ENCODE measurements around the gene HHATL. TPM values are rescaled to one million over a fixed set of nuclear protein-coding genes. Genes with fewer than 3 reads are reported as not detected.
A peak's percentile ranks its signal among the peaks of the same experiment; 100 is the strongest.

The HHATL gene
- total and polyA plus RNA-seq, 9 donors = 0.12 to 1.3 (median 0.52) TPM; not detected in 5

DNA sequence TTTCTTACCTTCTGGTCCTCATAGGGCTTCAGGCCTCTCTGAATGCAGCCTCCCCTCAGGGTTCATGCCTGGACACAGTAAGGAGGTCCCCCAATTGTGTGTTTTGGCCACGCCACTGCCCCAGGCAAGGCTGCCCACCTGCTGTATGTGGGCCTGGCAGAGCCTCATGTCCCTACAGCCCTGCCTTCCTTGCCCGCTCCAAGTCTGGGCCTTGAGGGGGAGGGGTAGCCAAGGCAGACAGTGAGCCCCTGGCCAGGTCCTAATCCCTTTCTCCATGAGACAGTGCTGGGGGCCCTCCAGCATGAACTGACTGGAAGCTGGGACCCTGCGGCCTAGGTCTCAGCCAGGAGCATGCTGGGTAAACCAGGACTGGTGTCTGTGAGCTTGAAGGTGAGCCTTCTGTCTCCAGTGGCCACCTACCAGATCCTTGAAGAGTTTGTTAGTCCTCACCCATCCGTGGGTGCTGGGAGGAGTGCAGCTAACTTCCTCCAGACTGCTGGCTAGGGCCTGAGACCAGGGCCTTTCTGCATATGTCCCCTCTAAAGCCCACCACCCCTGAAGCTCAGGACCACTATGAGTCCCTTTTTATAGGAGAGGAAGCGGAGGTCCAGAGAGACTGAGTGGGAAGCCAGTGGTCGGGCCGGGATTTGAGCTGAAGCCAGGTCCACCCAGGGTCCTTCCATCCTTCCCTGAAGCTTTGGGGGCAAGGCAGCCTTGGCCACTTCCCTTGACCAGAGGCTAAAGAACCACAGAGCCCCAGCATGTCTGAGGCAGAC is 40.4 kb downstream of the HHATL start:
- H3K4me1 ChIP-seq (ENCODE audit: insufficient read depth) = peaks cover 2% of the 10 kb centered on the region
- no peaks in the 10 kb centered on the region for H3K9me3 ChIP-seq
- no peaks in the 10 kb centered on the region for H3K27me3 ChIP-seq
- no peaks in the 10 kb centered on the region for H3K36me3 ChIP-seq
- intact Hi-C loops (cut with DNase I) = no loop called here
- TF ChIP-seq POLR2A (IDR thresholded peaks at IDR 0.05) = no peak
- TF ChIP-seq, protein P1, sequence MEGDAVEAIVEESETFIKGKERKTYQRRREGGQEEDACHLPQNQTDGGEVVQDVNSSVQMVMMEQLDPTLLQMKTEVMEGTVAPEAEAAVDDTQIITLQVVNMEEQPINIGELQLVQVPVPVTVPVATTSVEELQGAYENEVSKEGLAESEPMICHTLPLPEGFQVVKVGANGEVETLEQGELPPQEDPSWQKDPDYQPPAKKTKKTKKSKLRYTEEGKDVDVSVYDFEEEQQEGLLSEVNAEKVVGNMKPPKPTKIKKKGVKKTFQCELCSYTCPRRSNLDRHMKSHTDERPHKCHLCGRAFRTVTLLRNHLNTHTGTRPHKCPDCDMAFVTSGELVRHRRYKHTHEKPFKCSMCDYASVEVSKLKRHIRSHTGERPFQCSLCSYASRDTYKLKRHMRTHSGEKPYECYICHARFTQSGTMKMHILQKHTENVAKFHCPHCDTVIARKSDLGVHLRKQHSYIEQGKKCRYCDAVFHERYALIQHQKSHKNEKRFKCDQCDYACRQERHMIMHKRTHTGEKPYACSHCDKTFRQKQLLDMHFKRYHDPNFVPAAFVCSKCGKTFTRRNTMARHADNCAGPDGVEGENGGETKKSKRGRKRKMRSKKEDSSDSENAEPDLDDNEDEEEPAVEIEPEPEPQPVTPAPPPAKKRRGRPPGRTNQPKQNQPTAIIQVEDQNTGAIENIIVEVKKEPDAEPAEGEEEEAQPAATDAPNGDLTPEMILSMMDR (IDR thresholded peaks at IDR 0.05) = no peak
- no peak for TF ChIP-seq EP300 (IDR thresholded peaks at IDR 0.05)
- DNase-seq = no peak
- H3K4me3 ChIP-seq = no peak overlapping the region
- 75 to 89% (median 81%) methylated on average over 7 of the region's 7 CpGs for WGBS, 3 donors
- no peak overlapping the region for H3K27ac ChIP-seq

DNA sequence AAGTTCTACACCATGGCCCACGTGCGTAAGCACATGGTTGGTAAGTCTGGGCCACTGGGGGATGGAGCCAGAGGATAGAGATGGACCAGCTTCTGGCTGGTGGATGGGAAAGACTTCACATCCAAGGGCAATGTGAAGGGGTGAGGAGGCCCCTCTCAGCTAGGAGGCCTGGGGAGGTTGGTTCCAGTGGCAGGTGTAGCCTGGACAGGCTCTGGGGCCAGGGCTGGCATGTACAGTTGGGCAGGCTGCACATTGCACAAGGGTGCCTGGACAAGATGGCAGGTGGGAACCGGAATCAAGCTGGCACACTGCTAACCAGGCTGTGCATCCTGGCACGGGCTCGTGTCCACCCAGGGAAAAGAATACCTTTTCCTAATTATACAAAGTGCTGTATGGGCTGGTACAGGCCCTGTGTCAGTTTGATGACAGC is 41.0 kb downstream of the HHATL start:
- intact Hi-C loops (cut with DNase I) = no loop called here
- no peaks in the 10 kb centered on the region for H3K9me3 ChIP-seq
- H3K36me3 ChIP-seq = no peaks in the 10 kb centered on the region
- no peak for DNase-seq
- H3K4me1 ChIP-seq (ENCODE audit: insufficient read depth) = no peaks in the 10 kb centered on the region
- TF ChIP-seq, protein P1 (IDR thresholded peaks at IDR 0.05) = no peak
- no peak for TF ChIP-seq EP300 (IDR thresholded peaks at IDR 0.05)
- no peak for TF ChIP-seq POLR2A (IDR thresholded peaks at IDR 0.05)
- WGBS, 3 donors = 86 to 90% (median 89%) methylated on average over 5 of the region's 5 CpGs
- no peak overlapping the region for H3K4me3 ChIP-seq
- no peaks in the 10 kb centered on the region for H3K27me3 ChIP-seq
- H3K27ac ChIP-seq = no peak overlapping the region

DNA sequence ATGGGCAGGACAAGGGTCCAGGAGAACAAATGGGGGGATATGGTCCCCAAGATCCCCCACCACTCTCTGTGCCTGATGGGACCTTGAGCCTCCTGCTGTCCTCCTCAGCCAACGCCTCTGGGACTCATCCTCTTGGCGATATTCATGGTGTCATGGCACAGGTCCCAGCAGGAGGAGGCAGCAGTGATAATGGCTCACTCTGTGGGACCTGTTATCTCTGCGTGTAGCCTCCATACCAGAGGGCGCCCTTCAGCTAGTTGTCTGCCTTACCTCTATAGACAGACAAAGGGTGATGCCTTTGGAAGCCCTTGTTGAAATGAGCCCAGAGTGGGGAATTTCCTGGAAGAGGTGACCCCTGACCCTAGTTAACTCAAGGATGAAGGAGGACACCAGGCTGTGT is 41.7 kb downstream of the HHATL start:
- intact Hi-C loops (cut with DNase I) = no loop called here
- Histone ChIP-seq H3K4me1 (ENCODE audit: insufficient read depth) (no peaks in the 10 kb centered on the region), H3K9me3 (no peaks in the 10 kb centered on the region), H3K36me3 (no peaks in the 10 kb centered on the region), H3K27me3 (no peaks in the 10 kb centered on the region), H3K4me3 (no peak overlapping the region), H3K27ac (no peak overlapping the region)
- 68 to 73% (median 71%) methylated on average over 4 of the region's 4 CpGs for WGBS, 3 donors
- no peak for DNase-seq
- no peak for TF ChIP-seq EP300 (IDR thresholded peaks at IDR 0.05)
- TF ChIP-seq POLR2A (IDR thresholded peaks at IDR 0.05) = no peak
- TF ChIP-seq, protein P1 (IDR thresholded peaks at IDR 0.05) = no peak

DNA sequence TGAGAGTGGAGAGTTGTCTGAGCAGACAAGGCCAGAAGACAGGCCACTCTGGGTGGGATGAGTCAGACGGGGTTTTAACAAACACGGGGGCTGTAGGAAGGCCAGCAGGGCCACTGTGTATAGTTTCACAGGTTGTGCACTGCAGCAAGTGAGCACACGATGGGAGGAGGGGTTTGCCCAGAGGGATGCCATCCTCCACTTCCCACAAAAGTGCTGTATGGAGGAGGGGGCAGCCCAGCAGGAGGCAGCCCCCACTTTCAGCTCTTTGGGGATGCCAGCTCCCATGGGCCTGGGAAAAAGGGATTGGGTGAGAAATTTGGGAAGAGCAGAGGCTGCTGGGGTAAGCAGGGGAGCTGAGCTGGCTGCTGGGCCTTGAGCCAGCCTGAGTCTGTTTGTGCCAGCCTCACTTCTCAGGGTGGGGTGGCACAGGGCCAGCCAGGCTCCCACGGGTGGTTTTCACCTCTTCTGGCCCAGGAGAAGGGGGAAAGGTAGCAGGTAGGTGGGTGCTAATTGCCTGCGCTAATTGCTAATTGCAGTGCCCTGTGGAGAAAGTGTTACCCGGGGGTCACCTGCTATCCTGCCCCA is 42.4 kb downstream of the HHATL start:
- H3K4me1 ChIP-seq (ENCODE audit: insufficient read depth) = no peaks in the 10 kb centered on the region
- no peak overlapping the region for H3K27ac ChIP-seq
- H3K9me3 ChIP-seq = no peaks in the 10 kb centered on the region
- H3K27me3 ChIP-seq = no peaks in the 10 kb centered on the region
- no peaks in the 10 kb centered on the region for H3K36me3 ChIP-seq
- intact Hi-C loops (cut with DNase I) = no loop called here
- WGBS, 3 donors = 39 to 48% (median 41%) methylated on average over 6 of the region's 6 CpGs
- TF ChIP-seq, protein P1 (IDR thresholded peaks at IDR 0.05) = no peak
- TF ChIP-seq POLR2A (IDR thresholded peaks at IDR 0.05) (no peak), EP300 (IDR thresholded peaks at IDR 0.05) (no peak)
- H3K4me3 ChIP-seq = no peak overlapping the region
- DNase-seq = peak in 2 of 5 donors; percentile 34

Data from ovary (tissue), 9 donors.